Heart left ventricle (tissue), 16 donors: ENCODE measurements around the gene GRK3. TPM values are rescaled to one million over a fixed set of nuclear protein-coding genes. Genes with fewer than 3 reads are reported as not detected.

ENCODE experiments used
- ATAC-seq, 4 donors: fragments of 200-7000 bp; cut with Tn5 transposase; one replicate each; pipeline ENCODE4 v1.9.1; 2020 to 2022; ENCODE audit warnings: moderate library complexity in 4 of 4, mild to moderate bottlenecking in 3 of 4, moderate number of reproducible peaks in 1 of 4
- DNase-seq, 5 donors: peaks; one replicate each; pipeline ENCODE4 v3.0.0-alpha.2; 2020
- H3K27ac ChIP-seq, 12 donors: fragments of 200-600 bp; sonication (generic) in 4 of 12; one replicate each; pipeline versions ENCODE4 v1.5.0 to v1.8.0; 2016 to 2022; ENCODE audit warnings: mild to moderate bottlenecking in 2 of 12
- H3K27me3 ChIP-seq, 9 donors: fragments of 200-600 bp; sonication (generic) in 2 of 9; one replicate each; pipeline versions ENCODE4 v1.5.1 to v1.8.0; 2016 to 2022; ENCODE audit warnings: mild to moderate bottlenecking in 3 of 9
- H3K36me3 ChIP-seq, 9 donors: fragments of 200-600 bp; sonication (generic) in 2 of 9; one replicate each; pipeline versions ENCODE4 v1.5.0 to v1.8.0; 2018 to 2022; ENCODE audit warnings: mild to moderate bottlenecking in 2 of 9
- H3K4me1 ChIP-seq, 12 donors: fragments of 200-600 bp; sonication (generic) in 4 of 12; one replicate each; pipeline versions ENCODE4 v1.5.0 to v1.8.0; 2016 to 2022; ENCODE audit warnings: mild to moderate bottlenecking in 3 of 12
- H3K4me3 ChIP-seq, 12 donors: fragments of 200-600 bp; sonication (generic) in 4 of 12; one replicate each; pipeline versions ENCODE4 v1.5.0 to v1.8.0; 2017 to 2022; ENCODE audit warnings: mild to moderate bottlenecking in 9 of 12, moderate library complexity in 4 of 12
- H3K9me3 ChIP-seq, 12 donors: fragments of 200-600 bp; sonication (generic) in 4 of 12; one replicate each; pipeline versions ENCODE4 v1.5.0 to v1.8.0; 2016 to 2022; ENCODE audit warnings: mild to moderate bottlenecking in 1 of 12
- POLR2A ChIP-seq, 2 donors: fragments of 450-650 bp; IDR thresholded peaks; one replicate each; pipeline ENCODE4 v1.6.1; 2017; ENCODE audit warnings: antibody characterized with exemption in 2 of 2, mild to moderate bottlenecking in 2 of 2, moderate library complexity in 2 of 2
- WGBS, 4 donors: extraction: QIAGEN DNeasy Blood & Tissue Kit in 2 of 4; methylation state at CpG; one replicate each; pipeline versions ENCODE4 v1.1.5 to v1.1.7; 2013 to 2018; 5-methylcytosine and 5-hydroxymethylcytosine counted together
- intact Hi-C, 10 donors: fragments of 100-400 bp; cut with DNase I; formaldehyde crosslinking; loops; one replicate each; pipeline versions ENCODE4 v1.11.1 to v1.14.2; 2022
- polyA plus RNA-seq, 2 donors: library from polyadenylated mRNA; stranded (reverse); fragments of 200-250 nt; gene quantifications; one replicate each; pipeline ENCODE4 v1.2.3, GENCODE V29; 2013
- total RNA-seq, 9 donors: library from RNA; depleted of rRNA in 2 of 9; stranded (reverse); fragments of >200 nt in 2 of 9; fragmentation: NEBNext Ultra II Directional in 3 of 9; extraction: Animal tissue kit (Norgen Biotek cat#: 25700) in 3 of 9; gene quantifications; one replicate each; pipeline versions ENCODE4 v1.1.0 to v1.2.4, GENCODE V29; 2016 to 2023
- TF ChIP-seq, protein P1 (sequence below), 12 donors: fragments of 200-600 bp; sonication (generic) in 4 of 12; IDR thresholded peaks; one replicate each; pipeline versions ENCODE4 v1.5.0 to v1.8.0; 2018 to 2022; ENCODE audit warnings: antibody characterized with exemption in 12 of 12, mild to moderate bottlenecking in 5 of 12
- donor health status: ischemic (EF 13 %, LVEDD 7.1; RV severe dilation, severe dysfunction).
- donor health status: healthy with polysubstance abuse.
- donor health status: DM: no; HTN: yes; CAD: no.
- donor health status: DM: no; HTN: no; CAD: no.
- donor health status: ischemic (EF 25% LVEDD 6.9; RV normal size, moderate dysfunction).
- donor health status: ischemic (EF 25% LVEDD 5.7; RV mildly dilated, moderate dysfunction).
- donor health status: healthy.
- donor health status: DM: yes; HTN: yes; CAD: no.
- donor health status: ischemic (EF 35%, LVEDD 5.7; RV mildly dilated, moderate dysfunction).
- donor health status: nonischemic (EF 11% LVEDD 7.7; RV severe dilation, severe dysfunction).
- donor health status: DM: yes; HTN: yes; CAD: no.
- donor health status: PGD.
- donor health status: ischemic (EF 29% LVEDD 5.4; RV normal size, mild dysfunction).
- donor health status: nonischemic (EF 23%, LVEDD 6.1; RV moderate dilation, normal function).

Gene GRK3
- total and polyA plus RNA-seq, 11 donors, result 1.1 to 16.2 (median 5.9) TPM

DNA sequence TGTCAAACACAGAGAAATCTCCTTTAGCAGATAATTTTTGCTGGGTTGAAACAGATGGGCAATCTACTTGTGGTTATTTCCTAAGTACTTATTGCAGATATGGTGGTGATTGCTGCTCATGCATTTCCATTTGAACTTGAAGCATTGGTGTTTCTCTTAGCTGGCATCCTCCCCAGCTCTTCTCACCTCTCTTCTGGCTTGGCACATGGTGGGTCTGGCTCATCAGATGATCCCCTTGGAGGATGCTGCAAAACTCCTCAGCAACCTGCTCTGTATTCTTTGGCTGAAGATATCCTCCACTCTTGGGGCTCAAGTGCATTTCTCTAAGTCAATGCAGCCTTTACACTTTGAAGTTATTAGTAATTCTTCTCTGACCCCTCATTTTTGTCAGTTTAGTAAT, 90.2 kb downstream of the GRK3 start:
- Histone ChIP-seq H3K9me3 (no peaks in the 10 kb centered on the region), H3K36me3 (no peaks in the 10 kb centered on the region), H3K27ac (no peak overlapping the region), H3K4me1 (peaks cover 0 to 13% (median 0%) of the 10 kb centered on the region in 12 donors), H3K4me3 (no peak overlapping the region), H3K27me3 (no peaks in the 10 kb centered on the region)
- intact Hi-C loops, result loop anchor here in 1 of 10 donors (5.0 kb wide), 1 partner anchor 57 kb away; no protein-coding TSS in a partner anchor
- no peak for TF ChIP-seq POLR2A (IDR thresholded peaks at IDR 0.05)
- TF ChIP-seq, protein P1, sequence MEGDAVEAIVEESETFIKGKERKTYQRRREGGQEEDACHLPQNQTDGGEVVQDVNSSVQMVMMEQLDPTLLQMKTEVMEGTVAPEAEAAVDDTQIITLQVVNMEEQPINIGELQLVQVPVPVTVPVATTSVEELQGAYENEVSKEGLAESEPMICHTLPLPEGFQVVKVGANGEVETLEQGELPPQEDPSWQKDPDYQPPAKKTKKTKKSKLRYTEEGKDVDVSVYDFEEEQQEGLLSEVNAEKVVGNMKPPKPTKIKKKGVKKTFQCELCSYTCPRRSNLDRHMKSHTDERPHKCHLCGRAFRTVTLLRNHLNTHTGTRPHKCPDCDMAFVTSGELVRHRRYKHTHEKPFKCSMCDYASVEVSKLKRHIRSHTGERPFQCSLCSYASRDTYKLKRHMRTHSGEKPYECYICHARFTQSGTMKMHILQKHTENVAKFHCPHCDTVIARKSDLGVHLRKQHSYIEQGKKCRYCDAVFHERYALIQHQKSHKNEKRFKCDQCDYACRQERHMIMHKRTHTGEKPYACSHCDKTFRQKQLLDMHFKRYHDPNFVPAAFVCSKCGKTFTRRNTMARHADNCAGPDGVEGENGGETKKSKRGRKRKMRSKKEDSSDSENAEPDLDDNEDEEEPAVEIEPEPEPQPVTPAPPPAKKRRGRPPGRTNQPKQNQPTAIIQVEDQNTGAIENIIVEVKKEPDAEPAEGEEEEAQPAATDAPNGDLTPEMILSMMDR (IDR thresholded peaks at IDR 0.05), result no peak
- ATAC-seq (no peak), DNase-seq (no peak)

DNA sequence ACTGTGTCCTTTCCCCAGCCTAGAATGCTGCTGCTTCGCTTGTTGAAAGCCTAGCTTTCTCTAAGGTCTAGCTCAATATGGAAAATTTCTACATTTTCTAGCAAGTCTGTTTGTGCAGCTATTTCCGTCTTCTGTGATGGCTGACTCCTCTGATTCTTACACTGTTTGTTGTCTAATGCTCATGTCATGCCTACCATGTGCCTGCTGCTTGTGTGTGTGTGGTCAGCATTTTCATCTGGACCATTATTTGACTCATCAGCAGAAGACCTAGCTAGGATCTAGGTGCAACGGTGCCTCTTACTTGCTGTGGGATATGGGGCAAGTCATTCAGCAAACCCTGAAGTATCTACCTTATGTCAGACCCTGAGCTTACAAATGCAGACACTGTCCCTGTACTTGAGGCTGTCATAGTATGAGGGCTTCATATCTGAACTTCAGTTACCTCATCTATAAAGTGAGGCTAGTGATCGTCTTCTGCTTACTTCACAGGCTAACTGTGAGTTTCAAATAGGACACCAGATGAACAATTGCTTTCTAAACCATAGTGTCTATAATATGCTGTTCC, 91.0 kb downstream of the GRK3 start:
- 78 to 85% (median 83%) methylated on average over 4 of the region's 4 CpGs for WGBS, 4 donors
- Histone ChIP-seq H3K27me3 (no peaks in the 10 kb centered on the region), H3K4me1 (peaks cover 0 to 10% (median under 1%) of the 10 kb centered on the region in 12 donors), H3K9me3 (no peaks in the 10 kb centered on the region), H3K36me3 (no peaks in the 10 kb centered on the region), H3K4me3 (no peak overlapping the region), H3K27ac (no peak overlapping the region)
- intact Hi-C loops, result no loop called here
- ATAC-seq (no peak), DNase-seq (no peak)
- no peak for TF ChIP-seq POLR2A (IDR thresholded peaks at IDR 0.05)
- TF ChIP-seq, protein P1 (IDR thresholded peaks at IDR 0.05), result no peak

DNA sequence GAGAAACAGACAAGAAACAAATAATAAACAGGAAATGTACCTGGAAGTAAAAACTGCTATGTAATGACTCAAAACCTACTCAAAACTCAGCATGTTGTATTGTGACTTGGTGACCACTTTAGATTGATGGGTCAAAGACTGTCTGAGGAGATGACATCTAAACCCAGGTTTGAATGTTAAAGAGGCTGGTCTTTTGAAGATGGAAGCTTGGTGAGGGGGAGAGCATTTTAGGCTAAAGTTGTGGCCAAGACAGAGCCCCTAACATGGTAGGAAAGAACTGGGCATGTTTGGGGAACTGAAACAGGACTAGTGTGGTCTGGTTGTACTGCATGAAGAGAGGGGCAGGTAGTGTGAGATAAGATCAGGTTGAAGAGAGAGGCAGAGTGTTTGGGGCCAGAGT, 92.2 kb downstream of the GRK3 start:
- ATAC-seq (no peak), DNase-seq (no peak)
- Histone ChIP-seq H3K9me3 (no peaks in the 10 kb centered on the region), H3K27me3 (no peaks in the 10 kb centered on the region), H3K4me1 (peaks cover 0 to 22% (median 7%) of the 10 kb centered on the region in 12 donors), H3K36me3 (no peaks in the 10 kb centered on the region), H3K27ac (no peak overlapping the region), H3K4me3 (no peak overlapping the region)
- intact Hi-C loops, result no loop called here
- TF ChIP-seq POLR2A (IDR thresholded peaks at IDR 0.05), result no peak
- TF ChIP-seq, protein P1 (IDR thresholded peaks at IDR 0.05), result no peak

DNA sequence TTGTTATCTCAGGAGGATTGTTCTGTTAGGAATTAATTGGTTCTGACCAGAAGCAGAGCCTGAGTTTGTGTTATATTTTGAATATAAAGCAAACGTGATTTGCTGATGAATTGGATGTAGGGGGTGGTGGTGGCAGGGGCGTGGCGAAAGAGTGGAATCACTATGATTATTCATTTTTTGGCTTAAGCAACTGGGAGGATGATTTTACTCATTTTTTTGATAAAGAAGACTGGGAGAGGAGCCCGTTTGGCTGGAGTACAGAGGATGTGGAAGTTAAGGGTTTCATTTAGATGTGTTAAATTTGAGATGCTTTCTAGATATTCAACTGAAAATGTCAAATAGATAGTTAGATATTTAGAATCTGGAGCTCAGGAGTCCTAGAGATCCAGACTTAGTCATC, 94.2 kb downstream of the GRK3 start:
- 63 to 78% (median 69%) methylated on average over 4 of the region's 4 CpGs for WGBS, 4 donors
- no peaks in the 10 kb centered on the region for H3K9me3 ChIP-seq

More for the DNA sequence above, 94.2 kb downstream of the GRK3 start:
- H3K4me3 ChIP-seq, result no peak overlapping the region
- H3K4me1 ChIP-seq, result peaks cover 0 to 29% (median 9%) of the 10 kb centered on the region in 12 donors
- ATAC-seq (no peak), DNase-seq (no peak)
- no peak overlapping the region for H3K27ac ChIP-seq
- TF ChIP-seq, protein P1 (IDR thresholded peaks at IDR 0.05), result no peak
- no peak for TF ChIP-seq POLR2A (IDR thresholded peaks at IDR 0.05)
- no peaks in the 10 kb centered on the region for H3K36me3 ChIP-seq
- intact Hi-C loops, result no loop called here
- no peaks in the 10 kb centered on the region for H3K27me3 ChIP-seq
